ENCODE data around the gene FAM13A.
"Not testable (repeated sequence)": the region's sequence is repeated elsewhere in the genome, so short reads cannot be mapped to it uniquely, and the experiment has no call there.

Gene FAM13A

GRCh38 chr4:89056953-89057398 is at the start of gene FAM13A:
FAM13A (minus strand) TSS chr4:89057185; CDS start chr4:89056964, 221 bp downstream.
- no peak for DNase-seq

- DNase-seq, result no peak
Measured at GRCh38 chr4:89105726-89106125, 48.7 kb upstream of the FAM13A start.

- peak; percentile 40 for DNase-seq
Measured at GRCh38 chr4:89101256-89102161, 44.5 kb upstream of the FAM13A start.

GRCh38 chr4:89100853-89101252 is 43.9 kb upstream of the FAM13A start:
- DNase-seq, result no peak

- no peak for DNase-seq
Measured at GRCh38 chr4:89099471-89099870, 42.5 kb upstream of the FAM13A start.

GRCh38 chr4:89099034-89099433 is 42.0 kb upstream of the FAM13A start:
- DNase-seq, result no peak

GRCh38 chr4:89078300-89078699 is 21.3 kb upstream of the FAM13A start:
- DNase-seq, result no peak

GRCh38 chr4:89077761-89078160 is 20.8 kb upstream of the FAM13A start:
- DNase-seq, result no peak

- DNase-seq, result no peak
Measured at GRCh38 chr4:89072921-89073320, 15.9 kb upstream of the FAM13A start.

- DNase-seq, result no peak
Measured at GRCh38 chr4:89071311-89071710, 14.3 kb upstream of the FAM13A start.

- DNase-seq, result no peak
Measured at GRCh38 chr4:89070041-89070440, 13.1 kb upstream of the FAM13A start.

GRCh38 chr4:89069481-89069880 is 12.5 kb upstream of the FAM13A start:
- peak; percentile 10 for DNase-seq

- no peak for DNase-seq
Measured at GRCh38 chr4:89067417-89067816, 10.4 kb upstream of the FAM13A start.

- DNase-seq, result no peak
Measured at GRCh38 chr4:89064848-89065247, 7.9 kb upstream of the FAM13A start.

GRCh38 chr4:89057844-89058243 is 859 bp upstream of the FAM13A start:
- not testable (repeated sequence) for DNase-seq

- DNase-seq, result no peak
Measured at GRCh38 chr4:89056292-89056952, 563 bp downstream of the FAM13A start.

- DNase-seq, result peak; percentile 43
Measured at GRCh38 chr4:89055157-89056080, 1.6 kb downstream of the FAM13A start.

GRCh38 chr4:89054627-89055026 is 2.4 kb downstream of the FAM13A start:
- DNase-seq, result no peak

- DNase-seq, result no peak
Measured at GRCh38 chr4:89049853-89050252, 7.1 kb downstream of the FAM13A start.

- DNase-seq, result no peak
Measured at GRCh38 chr4:89048906-89049601, 7.9 kb downstream of the FAM13A start.

- no peak for DNase-seq
Measured at GRCh38 chr4:89044147-89044900, 12.7 kb downstream of the FAM13A start.

GRCh38 chr4:89042055-89042454 is 14.9 kb downstream of the FAM13A start:
- no peak for DNase-seq
